Caco-2 (cell line): ENCODE measurements around the gene SPATS1. TPM values are rescaled to one million over a fixed set of nuclear protein-coding genes. Genes with fewer than 3 reads are reported as not detected.

Experiments
- BruUV-seq: library from RNA; stranded (reverse); fragments of 400-500 nt; replicated peaks from 2 replicates; lab custom pipeline; 2021; lab: Mats Ljungman, UMichigan
- CTCF ChIA-PET: fragments of 300-600 bp; sonication (Branson Sonifier 250); formaldehyde crosslinking; loops from one replicate; lab custom pipeline; 2022; ENCODE audit warnings: antibody characterized with exemption; lab: Charles Lee
- POLR2A ChIA-PET: fragments of 300-600 bp; sonication (Branson Sonifier 250); formaldehyde crosslinking; loops from one replicate; lab custom pipeline; 2022; ENCODE audit warnings: antibody characterized with exemption; lab: Charles Lee
- DNase-seq, 2 experiments: peaks; one replicate each; pipeline versions ENCODE4 v3.0.0 to v3.0.0-alpha.2; 2020 to 2022
- H3K27me3 ChIP-seq: replicated peaks from 2 replicates; pipeline ENCODE4 v1.6.0; 2011; ENCODE audit warnings: low read length; ENCODE audit not compliant: control insufficient read depth, insufficient read depth
- H3K36me3 ChIP-seq: 2 replicates; pipeline ENCODE4 v1.5.1; 2011; ENCODE audit warnings: low read length; ENCODE audit not compliant: control insufficient read depth, insufficient read depth
- H3K4me1 ChIP-seq: fragments of 250-450 bp; sonication (Bioruptor Pico); 2 replicates; pipeline ENCODE4 v1.5.1; 2020; ENCODE audit warnings: mild to moderate bottlenecking
- H3K4me3 ChIP-seq: 2 replicates; pipeline ENCODE4 v1.5.1; 2011; ENCODE audit warnings: low read depth, mild to moderate bottlenecking, control low read depth, low read length
- H3K9me3 ChIP-seq: fragments of 250-450 bp; sonication (Bioruptor Pico); 2 replicates; pipeline ENCODE4 v1.5.1; 2020; ENCODE audit warnings: mild to moderate bottlenecking, moderate library complexity
- H3K27ac Mint-ChIP-seq: one replicate; pipeline ENCODE4 v1.8.0; 2022; ENCODE audit warnings: mixed read lengths; ENCODE audit not compliant: unreplicated experiment
- H3K27me3 Mint-ChIP-seq: one replicate; pipeline ENCODE4 v1.8.0; 2022; ENCODE audit warnings: mixed read lengths; ENCODE audit not compliant: insufficient read depth, unreplicated experiment
- H3K36me3 Mint-ChIP-seq: one replicate; pipeline ENCODE4 v1.8.0; 2022; ENCODE audit warnings: mild to moderate bottlenecking, mixed read lengths; ENCODE audit not compliant: insufficient read depth, unreplicated experiment
- H3K4me1 Mint-ChIP-seq: one replicate; pipeline ENCODE4 v1.8.0; 2022; ENCODE audit warnings: low read depth, mixed read lengths; ENCODE audit not compliant: unreplicated experiment
- H3K4me3 Mint-ChIP-seq: one replicate; pipeline ENCODE4 v1.8.0; 2022; ENCODE audit warnings: mild to moderate bottlenecking, moderate library complexity, mixed read lengths; ENCODE audit not compliant: unreplicated experiment
- H3K9me3 Mint-ChIP-seq: one replicate; pipeline ENCODE4 v1.8.0; 2022; ENCODE audit warnings: mixed read lengths; ENCODE audit not compliant: unreplicated experiment
- intact Hi-C: fragments of 100-400 bp; cut with micrococcal nuclease; formaldehyde crosslinking; loops from one replicate; pipeline ENCODE4 v1.10.0; 2022; ENCODE audit not compliant: unreplicated experiment
- total RNA-seq: library from RNA; stranded (reverse); gene quantifications from 2 replicates; pipeline ENCODE4 v1.2.3, GENCODE V29; 2022
- TF ChIP-seq, protein P1 (sequence below), 2 experiments: fragments of 200-600 bp in 1 of 2; IDR thresholded peaks; 1 replicate in 1 of 2; 2 replicates in 1 of 2; pipeline versions ENCODE4 v1.5.1 to v1.8.0; 2011 to 2022; ENCODE audit warnings: antibody characterized with exemption in 1 of 2, control low read depth in 1 of 2, inconsistent platforms in 1 of 2, low read depth in 1 of 2, low read length in 1 of 2, mild to moderate bottlenecking in 1 of 2, moderate library complexity in 1 of 2; ENCODE audit not compliant: insufficient read depth in 1 of 2, severe bottlenecking in 1 of 2, unreplicated experiment in 1 of 2

Gene SPATS1
- total RNA-seq, 1 experiment from 2014 or later = not detected

DNA sequence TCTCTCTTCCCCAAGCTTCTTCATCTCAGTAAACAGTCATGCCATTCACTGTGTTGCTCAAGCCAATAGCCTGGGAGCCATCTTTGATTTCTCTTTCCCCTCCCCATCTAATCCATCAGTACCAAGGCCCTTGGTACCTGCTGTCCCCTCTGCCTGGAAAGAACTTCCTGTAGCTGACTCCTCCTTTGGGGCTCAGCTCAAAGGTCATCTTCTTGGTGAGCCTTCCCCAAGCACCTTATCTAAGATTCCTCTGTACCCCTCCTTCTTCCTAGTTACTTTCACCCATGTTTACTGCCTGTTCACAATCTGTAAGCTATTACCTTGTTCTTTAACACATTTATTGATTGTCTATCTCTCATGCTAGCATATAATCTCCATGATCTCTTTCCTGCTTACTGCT lies 32.8 kb upstream of the SPATS1 start:
- TF ChIP-seq, protein P1, sequence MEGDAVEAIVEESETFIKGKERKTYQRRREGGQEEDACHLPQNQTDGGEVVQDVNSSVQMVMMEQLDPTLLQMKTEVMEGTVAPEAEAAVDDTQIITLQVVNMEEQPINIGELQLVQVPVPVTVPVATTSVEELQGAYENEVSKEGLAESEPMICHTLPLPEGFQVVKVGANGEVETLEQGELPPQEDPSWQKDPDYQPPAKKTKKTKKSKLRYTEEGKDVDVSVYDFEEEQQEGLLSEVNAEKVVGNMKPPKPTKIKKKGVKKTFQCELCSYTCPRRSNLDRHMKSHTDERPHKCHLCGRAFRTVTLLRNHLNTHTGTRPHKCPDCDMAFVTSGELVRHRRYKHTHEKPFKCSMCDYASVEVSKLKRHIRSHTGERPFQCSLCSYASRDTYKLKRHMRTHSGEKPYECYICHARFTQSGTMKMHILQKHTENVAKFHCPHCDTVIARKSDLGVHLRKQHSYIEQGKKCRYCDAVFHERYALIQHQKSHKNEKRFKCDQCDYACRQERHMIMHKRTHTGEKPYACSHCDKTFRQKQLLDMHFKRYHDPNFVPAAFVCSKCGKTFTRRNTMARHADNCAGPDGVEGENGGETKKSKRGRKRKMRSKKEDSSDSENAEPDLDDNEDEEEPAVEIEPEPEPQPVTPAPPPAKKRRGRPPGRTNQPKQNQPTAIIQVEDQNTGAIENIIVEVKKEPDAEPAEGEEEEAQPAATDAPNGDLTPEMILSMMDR (IDR thresholded peaks at IDR 0.05; ENCODE audit: insufficient read depth in 1 of 2, low read depth in 1 of 2, low read length in 1 of 2, severe bottlenecking in 1 of 2, unreplicated experiment in 1 of 2) = no peak
- Histone ChIP-seq H3K4me3 (no peak overlapping the region), H3K9me3 (no peaks in the 10 kb centered on the region), H3K27me3 (no peaks in the 10 kb centered on the region), H3K4me1 (no peaks in the 10 kb centered on the region), H3K36me3 (no peaks in the 10 kb centered on the region; the same call in 1 of the 2 replicates)
- intact Hi-C loops = no loop called here
- H3K27ac Mint-ChIP-seq = no peak overlapping the region
- peaks cover 22% of the 10 kb centered on the region for H3K36me3 Mint-ChIP-seq
- ChIA-PET CTCF (interaction anchor here (0.6 to 0.7 kb wide), 2 partner anchors 42 to 65 kb away, joined by 3 read pairs; no protein-coding TSS in a partner anchor), POLR2A (no interaction called here)
- BruUV-seq = no TSS peak
- no peak overlapping the region for H3K4me3 Mint-ChIP-seq
- H3K27me3 Mint-ChIP-seq = no peaks in the 10 kb centered on the region
- H3K9me3 Mint-ChIP-seq = no peaks in the 10 kb centered on the region
- no peak for DNase-seq
- H3K4me1 Mint-ChIP-seq = no peaks in the 10 kb centered on the region

DNA sequence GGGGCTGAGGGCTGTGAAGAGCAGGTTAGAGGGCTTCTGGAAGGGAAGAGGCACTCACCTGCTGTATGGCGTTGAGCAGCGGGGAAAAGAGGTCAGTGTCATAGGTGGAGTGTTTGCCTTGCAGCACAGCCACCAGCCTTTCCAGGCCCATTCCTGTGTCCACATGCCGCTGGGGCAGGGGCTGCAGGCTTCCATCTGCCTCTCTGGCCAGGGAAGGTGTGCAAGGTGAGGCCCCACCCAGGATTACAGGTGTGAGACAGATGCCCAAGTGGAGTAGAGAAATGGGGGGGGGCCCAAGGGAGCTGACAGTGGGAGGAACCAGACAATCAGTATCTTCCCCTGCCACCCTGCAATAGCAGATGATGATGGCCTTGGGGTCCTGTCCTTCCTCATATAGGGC lies 32.2 kb upstream of the SPATS1 start:
- BruUV-seq = no TSS peak
- TF ChIP-seq, protein P1 (IDR thresholded peaks at IDR 0.05; ENCODE audit: insufficient read depth in 1 of 2, low read depth in 1 of 2, low read length in 1 of 2, severe bottlenecking in 1 of 2, unreplicated experiment in 1 of 2) = no peak
- Mint-ChIP-seq H3K27me3 (peaks cover 3% of the 10 kb centered on the region), H3K4me3 (no peak overlapping the region), H3K36me3 (peaks cover 22% of the 10 kb centered on the region), H3K4me1 (no peaks in the 10 kb centered on the region), H3K27ac (no peak overlapping the region), H3K9me3 (no peaks in the 10 kb centered on the region)
- DNase-seq = no peak
- Histone ChIP-seq H3K4me3 (no peak overlapping the region), H3K36me3 (no peaks in the 10 kb centered on the region; the same call in 1 of the 2 replicates), H3K9me3 (no peaks in the 10 kb centered on the region), H3K27me3 (no peaks in the 10 kb centered on the region), H3K4me1 (no peaks in the 10 kb centered on the region)
- ChIA-PET POLR2A (no interaction called here), CTCF (no interaction called here)
- intact Hi-C loops = no loop called here

DNA sequence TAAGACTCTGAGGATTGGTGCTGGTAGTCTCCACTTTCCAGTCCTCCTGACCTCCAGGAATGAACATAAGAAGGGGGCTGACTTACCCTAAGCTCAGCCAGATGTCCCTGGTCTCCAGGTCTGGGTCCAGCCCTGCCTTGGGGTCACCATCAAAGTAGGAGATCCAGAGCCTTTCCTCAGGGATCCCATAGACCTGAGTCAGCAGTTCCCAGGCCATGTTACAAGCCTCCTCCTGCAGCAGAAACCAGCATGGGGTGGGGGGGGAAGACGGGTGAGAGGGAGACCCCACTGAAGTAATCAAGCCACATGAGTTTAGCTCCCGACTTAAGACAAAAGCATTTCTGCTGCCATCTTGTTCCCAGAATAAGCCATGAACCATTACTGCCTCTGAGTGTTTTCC lies 31.1 kb upstream of the SPATS1 start:
- TF ChIP-seq, protein P1 (IDR thresholded peaks at IDR 0.05; ENCODE audit: insufficient read depth in 1 of 2, low read depth in 1 of 2, low read length in 1 of 2, severe bottlenecking in 1 of 2, unreplicated experiment in 1 of 2) = no peak
- H3K36me3 ChIP-seq = no peaks in the 10 kb centered on the region; the same call in 1 of the 2 replicates
- no peak for DNase-seq
- Mint-ChIP-seq H3K9me3 (no peaks in the 10 kb centered on the region), H3K27me3 (peaks cover 3% of the 10 kb centered on the region), H3K27ac (no peak overlapping the region), H3K36me3 (peaks cover 22% of the 10 kb centered on the region), H3K4me1 (no peaks in the 10 kb centered on the region), H3K4me3 (no peak overlapping the region)
- H3K4me1 ChIP-seq = no peaks in the 10 kb centered on the region
- no peak overlapping the region for H3K4me3 ChIP-seq
- intact Hi-C loops = no loop called here
- no peaks in the 10 kb centered on the region for H3K27me3 ChIP-seq
- ChIA-PET CTCF (interaction anchor here (1.2 kb wide), 1 partner anchor 41 kb away, joined by 4 read pairs; the partner anchor contains the start of gene TMEM151B), POLR2A (no interaction called here)
- no TSS peak for BruUV-seq
- no peaks in the 10 kb centered on the region for H3K9me3 ChIP-seq
